SH-SY5Y (cell line): ENCODE measurements around the gene KAT5.

Experiments
- GATA2 ChIP-seq: IDR thresholded peaks from 2 replicates; pipeline ENCODE4 v1.6.1; 2011; ENCODE audit warnings: mild to moderate bottlenecking, low read depth, low read length
- GATA3 ChIP-seq: IDR thresholded peaks from 2 replicates; pipeline ENCODE4 v1.6.1; 2011; ENCODE audit warnings: low read depth, mild to moderate bottlenecking, low read length, moderate library complexity

DNA sequence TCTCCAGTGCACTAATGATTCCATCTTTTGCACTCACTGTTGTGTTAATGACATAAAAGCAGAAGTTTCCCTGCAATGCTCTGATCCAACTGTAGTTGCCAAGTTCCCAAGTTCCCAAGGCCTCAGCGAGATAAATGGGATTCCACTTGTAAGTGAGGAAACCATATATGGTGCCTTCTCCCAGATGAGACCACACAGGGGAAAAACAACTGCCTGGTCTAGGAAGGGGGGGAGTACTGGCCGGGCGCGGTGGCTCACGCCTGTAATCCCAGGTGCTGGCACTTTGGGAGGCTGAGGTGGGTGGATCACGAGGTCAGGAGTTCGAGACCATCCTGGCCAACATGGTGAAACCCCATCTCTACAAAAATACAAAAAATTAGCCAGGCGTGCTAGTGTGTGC is 26.1 kb upstream of the KAT5 start:
- TF ChIP-seq GATA2 (no peak), GATA3 (no peak)
